ENCODE measurements around the gene CAMK2G. TPM values are rescaled to one million over a fixed set of nuclear protein-coding genes. Genes with fewer than 3 reads are reported as not detected.

CAMK2G gene
- total RNA-seq, 2 donors from 2014 or later: 78.8 to 149 TPM

DNA sequence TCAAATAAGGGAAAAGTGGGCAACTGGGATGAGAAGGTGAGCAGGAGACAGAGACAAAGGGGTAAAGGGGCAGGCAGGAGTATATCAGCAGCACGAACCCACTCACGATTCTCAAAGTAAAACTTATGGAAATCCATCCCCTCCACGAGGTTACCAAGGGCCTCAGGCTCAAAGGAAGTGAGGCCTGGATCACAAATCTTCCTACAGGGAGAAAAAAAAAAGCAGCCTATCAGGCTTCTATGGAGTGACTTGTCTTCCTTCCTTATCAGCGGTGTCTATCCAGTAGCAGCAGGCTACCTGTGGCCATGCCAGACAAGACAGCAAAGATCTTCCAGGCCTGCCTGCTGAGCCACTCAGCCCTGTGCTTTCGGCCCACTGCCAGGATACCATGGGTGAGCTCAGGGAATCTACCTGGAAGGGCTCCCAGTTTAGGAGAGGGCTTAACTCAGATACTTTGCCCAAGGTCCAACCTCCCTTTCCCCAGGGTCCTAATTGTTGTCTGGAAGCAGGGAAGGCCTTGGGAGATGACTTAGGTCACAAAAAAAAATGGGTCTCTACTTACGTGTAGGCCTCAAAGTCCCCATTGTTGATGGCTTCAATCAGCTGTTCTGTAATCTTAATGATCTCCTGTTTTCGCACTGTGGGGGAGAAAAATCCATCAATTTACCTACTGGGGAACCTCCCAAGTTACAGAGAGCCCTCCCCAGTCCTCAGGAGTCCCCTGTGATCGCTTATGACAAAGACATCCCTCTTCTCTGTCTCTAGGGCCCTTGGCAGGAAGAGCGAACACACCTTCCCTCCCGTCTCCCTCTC is 57.2 kb downstream of the CAMK2G start:
- H3K4me3 ChIP-seq: no peak overlapping the region
- H3K27me3 ChIP-seq (replicated peaks; ENCODE audit: insufficient read depth): no peaks in the 10 kb centered on the region
- ATAC-seq (ENCODE audit: insufficient number of reproducible peaks, low FRiP score, low read depth) (no peak), DNase-seq (ENCODE audit: low spot score) (no peak)
- H3K4me1 ChIP-seq (ENCODE audit: control insufficient read depth in 1 of 2, low read depth in 2 of 2): peaks cover 28 to 44% of the 10 kb centered on the region in 2 donors
- peaks cover 44% of the 10 kb centered on the region for H3K36me3 ChIP-seq
- H3K27ac ChIP-seq: peak overlapping the region; percentile 63 to 78
- TF ChIP-seq, protein P1, sequence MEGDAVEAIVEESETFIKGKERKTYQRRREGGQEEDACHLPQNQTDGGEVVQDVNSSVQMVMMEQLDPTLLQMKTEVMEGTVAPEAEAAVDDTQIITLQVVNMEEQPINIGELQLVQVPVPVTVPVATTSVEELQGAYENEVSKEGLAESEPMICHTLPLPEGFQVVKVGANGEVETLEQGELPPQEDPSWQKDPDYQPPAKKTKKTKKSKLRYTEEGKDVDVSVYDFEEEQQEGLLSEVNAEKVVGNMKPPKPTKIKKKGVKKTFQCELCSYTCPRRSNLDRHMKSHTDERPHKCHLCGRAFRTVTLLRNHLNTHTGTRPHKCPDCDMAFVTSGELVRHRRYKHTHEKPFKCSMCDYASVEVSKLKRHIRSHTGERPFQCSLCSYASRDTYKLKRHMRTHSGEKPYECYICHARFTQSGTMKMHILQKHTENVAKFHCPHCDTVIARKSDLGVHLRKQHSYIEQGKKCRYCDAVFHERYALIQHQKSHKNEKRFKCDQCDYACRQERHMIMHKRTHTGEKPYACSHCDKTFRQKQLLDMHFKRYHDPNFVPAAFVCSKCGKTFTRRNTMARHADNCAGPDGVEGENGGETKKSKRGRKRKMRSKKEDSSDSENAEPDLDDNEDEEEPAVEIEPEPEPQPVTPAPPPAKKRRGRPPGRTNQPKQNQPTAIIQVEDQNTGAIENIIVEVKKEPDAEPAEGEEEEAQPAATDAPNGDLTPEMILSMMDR (IDR thresholded peaks at IDR 0.05): no peak
- no peaks in the 10 kb centered on the region for H3K9me3 ChIP-seq

DNA sequence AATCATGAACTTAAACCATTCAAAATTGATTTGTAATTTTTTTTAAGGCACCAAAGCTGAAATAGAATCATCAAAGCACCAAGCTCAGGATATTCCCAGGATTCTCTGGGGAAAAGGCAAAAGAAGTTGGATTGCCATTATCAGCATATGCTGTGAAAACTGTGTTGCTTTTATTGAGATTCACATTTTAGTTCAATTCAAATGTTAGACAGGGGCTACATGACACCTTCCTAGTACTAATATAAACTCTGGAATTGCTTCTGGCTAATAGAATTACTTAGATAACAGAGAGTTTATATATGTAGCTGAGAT is 58.7 kb downstream of the CAMK2G start:
- no peak overlapping the region for H3K4me3 ChIP-seq
- ATAC-seq (ENCODE audit: insufficient number of reproducible peaks, low FRiP score, low read depth) (no peak), DNase-seq (ENCODE audit: low spot score) (no peak)
- H3K4me1 ChIP-seq (ENCODE audit: control insufficient read depth in 1 of 2, low read depth in 2 of 2): peaks cover 28 to 44% of the 10 kb centered on the region in 2 donors
- H3K9me3 ChIP-seq: no peaks in the 10 kb centered on the region
- H3K36me3 ChIP-seq: peaks cover 34% of the 10 kb centered on the region
- TF ChIP-seq, protein P1 (IDR thresholded peaks at IDR 0.05): no peak
- no peaks in the 10 kb centered on the region for H3K27me3 ChIP-seq (replicated peaks; ENCODE audit: insufficient read depth)
- peak overlapping the region; percentile 63 to 78 for H3K27ac ChIP-seq

DNA sequence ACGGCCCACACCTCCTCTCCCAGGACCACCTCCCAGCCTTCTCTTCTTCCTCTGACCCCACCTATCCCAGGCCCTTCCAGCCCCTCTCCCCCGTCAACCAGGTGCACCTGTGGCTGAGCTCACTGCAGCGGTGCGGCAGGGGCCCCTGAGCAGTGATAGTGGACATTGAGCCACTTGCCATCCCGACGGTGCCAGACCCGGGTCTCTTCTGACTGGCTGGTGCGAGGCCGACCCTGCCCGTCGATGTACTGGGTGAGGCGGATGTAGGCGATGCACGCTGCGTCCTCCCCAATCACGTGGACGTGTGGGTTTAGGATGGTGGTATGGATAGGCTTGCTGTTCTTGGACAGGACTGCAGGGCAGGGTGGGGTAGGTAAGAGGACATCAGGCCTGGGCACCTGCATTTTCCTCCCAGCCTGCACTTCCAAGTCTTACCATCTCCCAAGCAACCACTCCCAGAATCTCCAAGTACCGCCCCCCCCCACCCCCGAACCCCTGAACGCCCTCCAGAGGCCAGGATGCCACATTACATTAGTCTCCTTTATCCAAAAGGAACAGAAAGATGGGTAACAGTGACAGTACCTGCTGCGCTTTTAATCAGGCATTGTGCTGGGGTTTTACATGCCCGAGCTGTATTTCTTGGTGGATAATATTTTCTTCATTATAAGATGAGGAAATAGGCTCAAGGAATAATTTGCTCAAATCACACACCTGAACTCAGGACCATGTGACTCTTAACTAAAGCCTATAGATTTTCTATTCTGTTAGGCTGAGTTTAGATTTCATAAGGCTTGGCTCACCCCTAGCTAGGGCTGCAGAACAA is 59.2 kb downstream of the CAMK2G start:
- Histone ChIP-seq H3K27me3 (replicated peaks; ENCODE audit: insufficient read depth) (no peaks in the 10 kb centered on the region), H3K27ac (peak overlapping the region; percentile 63 to 78), H3K36me3 (peaks cover 33% of the 10 kb centered on the region), H3K9me3 (no peaks in the 10 kb centered on the region), H3K4me1 (ENCODE audit: control insufficient read depth in 1 of 2, low read depth in 2 of 2) (peaks cover 31 to 49% of the 10 kb centered on the region in 2 donors), H3K4me3 (no peak overlapping the region)
- DNase-seq (ENCODE audit: low spot score) (no peak), ATAC-seq (ENCODE audit: insufficient number of reproducible peaks, low FRiP score, low read depth) (no peak)
- TF ChIP-seq, protein P1 (IDR thresholded peaks at IDR 0.05): peak; percentile 22

DNA sequence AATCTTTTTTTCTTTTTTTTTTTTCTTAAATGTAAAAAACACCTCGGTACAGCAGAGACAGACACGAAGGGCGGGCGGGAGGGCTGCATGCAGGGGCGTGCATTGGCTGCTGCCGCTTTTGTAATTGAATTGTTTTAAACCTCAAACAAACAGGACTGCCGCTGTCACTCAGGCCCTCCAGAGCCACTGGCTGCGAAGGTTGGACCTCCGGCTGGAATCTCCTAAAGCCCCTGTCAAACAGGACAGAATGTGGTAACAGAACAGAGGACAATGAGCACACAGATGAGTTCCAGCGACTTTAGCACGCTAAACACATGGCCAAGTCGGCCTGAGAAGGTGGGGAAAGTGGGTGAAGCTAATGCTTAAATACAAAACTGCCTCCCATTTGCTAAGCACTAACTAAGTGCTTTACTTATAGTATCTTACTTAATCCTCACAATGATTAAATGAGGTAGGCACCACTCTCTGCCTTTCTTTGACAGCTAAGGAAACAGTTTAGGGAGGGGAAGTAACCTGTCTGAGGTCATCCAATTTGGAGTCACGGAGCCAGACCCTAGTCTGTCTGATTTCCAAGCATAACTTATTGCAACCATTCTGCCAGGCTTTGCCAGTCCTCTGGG is 60.0 kb downstream of the CAMK2G start:
- H3K4me1 ChIP-seq (ENCODE audit: control insufficient read depth in 1 of 2, low read depth in 2 of 2): peaks cover 33 to 49% of the 10 kb centered on the region in 2 donors
- DNase-seq (ENCODE audit: low spot score) (no peak), ATAC-seq (ENCODE audit: insufficient number of reproducible peaks, low FRiP score, low read depth) (no peak)
- no peaks in the 10 kb centered on the region for H3K27me3 ChIP-seq (replicated peaks; ENCODE audit: insufficient read depth)
- H3K27ac ChIP-seq: peak overlapping the region; percentile 63 to 78
- TF ChIP-seq, protein P1 (IDR thresholded peaks at IDR 0.05): no peak
- peaks cover 33% of the 10 kb centered on the region for H3K36me3 ChIP-seq
- no peak overlapping the region for H3K4me3 ChIP-seq
- H3K9me3 ChIP-seq: no peaks in the 10 kb centered on the region

DNA sequence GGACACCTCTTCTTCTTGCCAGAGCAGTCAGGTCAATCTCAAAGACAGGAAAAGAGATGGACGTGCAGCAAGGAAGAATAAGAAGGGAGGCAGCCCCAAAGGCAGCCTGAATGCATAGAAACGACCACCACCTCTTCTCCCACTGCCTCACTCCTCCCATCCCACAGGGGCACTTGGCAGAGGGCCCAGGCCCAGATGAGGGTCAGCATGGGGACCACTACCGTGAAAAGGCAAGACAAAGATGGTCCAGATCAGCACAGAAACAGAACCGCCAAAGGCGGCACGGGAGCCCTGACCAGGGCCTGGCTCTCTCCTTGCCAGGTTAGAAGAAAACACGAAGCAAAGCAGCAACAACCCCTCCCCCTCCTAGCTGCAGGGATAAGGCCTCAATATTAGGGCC is 61.0 kb downstream of the CAMK2G start:
- Histone ChIP-seq H3K27me3 (replicated peaks; ENCODE audit: insufficient read depth) (no peaks in the 10 kb centered on the region), H3K36me3 (peaks cover 34% of the 10 kb centered on the region), H3K4me1 (ENCODE audit: control insufficient read depth in 1 of 2, low read depth in 2 of 2) (peaks cover 27 to 45% of the 10 kb centered on the region in 2 donors), H3K9me3 (no peaks in the 10 kb centered on the region), H3K4me3 (no peak overlapping the region), H3K27ac (no peak overlapping the region)
- ATAC-seq (ENCODE audit: insufficient number of reproducible peaks, low FRiP score, low read depth) (no peak), DNase-seq (ENCODE audit: low spot score) (no peak)
- TF ChIP-seq, protein P1 (IDR thresholded peaks at IDR 0.05): no peak
